Right hindlimb (tissue), 1 donor: Measurements from ENCODE around the gene KLHL24.
"Not testable (repeated sequence)": the region's sequence is repeated elsewhere in the genome, so short reads cannot be mapped to it uniquely, and the experiment has no call there.

Experiments
- DNase-seq: peaks from one replicate; pipeline ENCODE4 v3.0.0-alpha.2; 2018

KLHL24 gene

GRCh38 chr3:183697610-183698317 lies 62.3 kb downstream of the KLHL24 start, which contains the start of gene YEATS2:
Gene YEATS2, plus strand, starts transcription at chr3:183697797. Its CDS starts 17,366 bp downstream, at chr3:183715163.
- peak; percentile 85 for DNase-seq

DNA sequence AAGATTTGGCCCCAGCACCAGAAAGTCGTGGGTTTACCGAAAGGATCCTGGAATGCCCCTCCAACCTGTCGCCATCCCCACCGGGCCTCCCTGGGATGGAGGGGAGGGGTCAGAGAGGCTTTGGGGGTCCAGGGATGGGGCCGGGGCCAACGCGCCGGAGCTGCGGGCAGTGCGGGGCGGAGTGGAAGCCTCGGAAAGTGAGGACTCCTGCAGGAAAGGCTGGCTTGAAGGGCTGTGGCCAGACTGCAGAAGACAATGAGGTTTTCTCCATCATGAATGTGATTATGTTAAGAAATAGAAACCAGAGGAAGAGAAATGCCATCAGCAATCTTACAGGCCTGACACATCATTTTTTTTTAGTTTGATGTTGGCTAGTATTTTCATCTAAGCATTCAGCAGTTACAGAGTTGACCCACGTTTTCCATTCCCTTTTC lies 62.9 kb downstream of the KLHL24 start:
- peak; percentile 61 for DNase-seq

DNA sequence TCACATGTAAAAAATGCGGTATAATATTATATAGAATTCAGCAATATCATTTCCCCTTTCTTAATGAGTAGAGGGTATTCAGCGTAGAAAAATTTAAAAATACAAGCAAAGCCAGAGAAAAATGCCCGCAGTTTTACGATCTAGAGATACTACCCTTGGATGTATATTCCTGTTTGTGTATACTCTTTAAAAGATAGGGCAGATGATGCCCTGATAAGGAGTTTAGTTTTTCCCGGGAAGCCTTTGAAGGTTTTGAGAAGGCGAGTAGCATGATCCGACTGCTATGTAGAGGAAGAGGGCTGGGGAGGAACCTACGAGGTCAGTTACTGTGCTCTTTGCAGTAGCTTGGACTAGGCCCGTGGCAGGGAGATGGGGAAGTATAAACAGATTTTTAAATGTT lies 63.3 kb downstream of the KLHL24 start:
- DNase-seq, result no peak

GRCh38 chr3:183699238-183699947 lies 64.0 kb downstream of the KLHL24 start:
- no peak for DNase-seq

DNA sequence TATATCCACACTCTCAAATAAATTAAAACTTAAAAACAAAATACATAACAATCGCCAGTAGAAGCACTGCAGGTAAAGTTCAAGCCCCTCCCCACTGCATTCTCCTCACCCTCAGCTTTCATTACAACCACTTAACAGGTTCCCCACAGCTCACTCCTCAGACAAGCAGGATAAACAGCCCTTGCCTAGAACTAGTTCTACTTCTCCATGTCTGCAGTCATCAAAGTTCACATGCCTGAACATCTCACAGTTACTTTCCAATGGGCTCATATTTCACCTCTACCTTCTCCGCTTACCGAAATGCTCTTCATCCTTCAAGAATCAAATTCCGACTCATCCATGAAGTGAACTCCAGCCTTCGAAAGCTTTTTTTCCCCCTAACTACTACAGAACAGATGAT lies 66.3 kb downstream of the KLHL24 start:
- DNase-seq, result no peak

DNA sequence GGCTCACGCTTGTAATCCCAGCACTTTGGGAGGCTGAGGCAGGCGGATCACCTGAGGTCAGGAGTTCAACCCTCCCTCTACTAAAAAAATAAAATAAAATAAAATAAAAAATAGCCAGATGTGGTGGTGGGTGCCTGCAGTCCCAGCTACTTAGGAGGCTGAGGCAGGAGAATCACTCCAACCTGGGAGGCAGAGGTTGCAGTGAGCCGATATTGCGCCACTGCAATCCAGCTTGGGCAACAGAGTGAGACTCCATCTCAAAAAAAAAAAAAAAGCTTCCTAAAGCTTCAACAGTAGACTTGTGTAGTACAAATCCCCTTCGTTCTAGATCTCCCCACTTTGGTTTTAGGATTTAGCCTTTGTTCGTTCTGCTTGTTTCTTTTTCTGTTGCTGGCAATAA lies 68.5 kb downstream of the KLHL24 start:
- not testable (repeated sequence) for DNase-seq

GRCh38 chr3:183710231-183710630 lies 74.8 kb downstream of the KLHL24 start:
- no peak for DNase-seq

DNA sequence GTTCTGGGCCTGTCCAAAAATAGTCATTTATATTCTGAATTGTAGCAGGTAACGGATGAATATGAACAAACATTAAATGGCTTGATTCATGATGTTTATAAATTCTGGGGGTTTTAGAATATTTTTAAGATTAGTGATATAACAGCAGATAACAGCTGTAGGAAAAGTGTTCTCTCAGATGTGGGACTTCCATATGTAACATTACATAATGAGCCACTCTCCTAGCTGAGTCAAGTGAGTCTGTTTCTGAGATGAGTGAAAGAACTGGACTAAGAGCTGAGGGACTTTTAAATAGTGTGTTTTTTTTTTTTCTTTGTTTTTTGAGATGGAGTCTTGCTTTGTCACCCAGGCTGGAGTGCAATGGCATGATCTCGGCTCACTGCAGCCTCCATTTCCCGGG lies 76.1 kb downstream of the KLHL24 start:
- no peak for DNase-seq

- no peak for DNase-seq
Observed at GRCh38 chr3:183714622-183715021, 79.2 kb downstream of the KLHL24 start.

- DNase-seq, result no peak
Observed at GRCh38 chr3:183718012-183718411, 82.6 kb downstream of the KLHL24 start.

- DNase-seq, result no peak
Observed at GRCh38 chr3:183725387-183725786, 90.0 kb downstream of the KLHL24 start.

GRCh38 chr3:183728204-183728603 lies 92.8 kb downstream of the KLHL24 start:
- DNase-seq, result no peak

DNA sequence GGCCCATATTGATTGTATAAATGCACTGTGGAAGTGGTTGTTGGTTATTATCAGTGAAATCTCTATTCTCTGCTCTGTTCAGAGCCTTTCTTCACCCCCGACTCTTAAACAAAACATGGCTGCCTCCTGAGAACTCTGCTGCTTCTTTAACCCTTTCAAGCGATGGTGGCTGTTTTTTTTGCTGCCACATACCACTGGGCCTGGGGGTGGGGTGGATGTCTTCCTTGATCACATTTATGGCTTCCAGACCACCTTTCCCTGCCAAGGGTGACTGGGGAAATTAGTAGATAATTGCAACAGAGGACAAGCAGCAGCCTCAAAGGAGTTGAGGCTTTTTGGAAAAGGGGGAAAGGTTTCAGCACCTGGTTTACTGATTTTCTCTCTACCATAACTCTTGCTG lies 94.9 kb downstream of the KLHL24 start:
- DNase-seq, result no peak

DNA sequence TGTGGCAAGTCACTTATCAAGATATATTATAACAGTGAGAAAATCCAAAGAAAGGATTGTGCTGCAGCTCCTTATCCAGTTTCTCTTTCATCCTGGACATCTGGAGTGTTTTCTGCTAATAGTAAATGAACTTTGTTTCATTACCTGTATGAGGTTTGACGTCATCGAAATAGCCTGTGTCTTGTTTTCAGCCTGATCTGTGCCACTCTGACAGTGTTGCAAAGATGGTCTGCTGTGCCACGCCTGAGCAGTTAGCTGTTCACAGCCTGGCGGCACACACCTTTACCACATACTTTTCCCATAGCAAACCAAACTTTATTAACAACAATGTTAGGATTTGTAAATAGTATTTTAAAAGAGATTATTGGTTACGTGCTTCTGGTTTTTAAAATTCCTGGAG lies 96.2 kb downstream of the KLHL24 start:
- no peak for DNase-seq

- no peak for DNase-seq
Observed at GRCh38 chr3:183733553-183733952, 98.1 kb downstream of the KLHL24 start.
